WTC11 (cell line): ENCODE measurements around the gene RAET1E.

Source experiments
- CREB1 ChIP-seq: sonication (generic); formaldehyde crosslinking; IDR thresholded peaks from 2 replicates; pipeline ENCODE4 v1.8.0; 2023; ENCODE audit warnings: mild to moderate bottlenecking, missing genetic modification reagents
- GABPB1 ChIP-seq: sonication (generic); formaldehyde crosslinking; IDR thresholded peaks from 2 replicates; pipeline ENCODE4 v1.8.1; 2023; ENCODE audit warnings: mild to moderate bottlenecking, missing genetic modification reagents
- GTF2I ChIP-seq: fragments of 250-450 bp; sonication (Bioruptor Pico); conservative IDR thresholded peaks from 2 replicates; pipeline ENCODE4 v1.4.0; 2021; ENCODE audit warnings: mild to moderate bottlenecking
- NFYB ChIP-seq: sonication (generic); formaldehyde crosslinking; conservative IDR thresholded peaks from 2 replicates; pipeline ENCODE4 v1.8.0; 2022; ENCODE audit warnings: low read depth, missing genetic modification reagents
- SMAD3 ChIP-seq: sonication (generic); formaldehyde crosslinking; IDR thresholded peaks from 2 replicates; pipeline ENCODE4 v1.8.0; 2022; ENCODE audit warnings: missing genetic modification reagents, mild to moderate bottlenecking, borderline replicate concordance
- ZBTB21 ChIP-seq: sonication (generic); formaldehyde crosslinking; IDR thresholded peaks from 2 replicates; pipeline ENCODE4 v1.8.1; 2023; ENCODE audit warnings: mild to moderate bottlenecking, missing genetic modification reagents, borderline replicate concordance
- ZNF121 ChIP-seq: sonication (generic); formaldehyde crosslinking; IDR thresholded peaks from 2 replicates; pipeline ENCODE4 v1.8.0; 2023; ENCODE audit warnings: missing genetic modification reagents
- ZNF232 ChIP-seq: sonication (generic); formaldehyde crosslinking; IDR thresholded peaks from 2 replicates; pipeline ENCODE4 v1.8.0; 2022; ENCODE audit warnings: mild to moderate bottlenecking, missing genetic modification reagents
- TF ChIP-seq, protein P1 (sequence below): fragments of 200-600 bp; IDR thresholded peaks from 2 replicates; pipeline ENCODE4 v1.8.0; 2022; ENCODE audit warnings: antibody characterized with exemption
- TF ChIP-seq, protein P2 (sequence below): sonication (generic); formaldehyde crosslinking; IDR thresholded peaks from 2 replicates; pipeline ENCODE4 v1.8.0; 2022; ENCODE audit warnings: mild to moderate bottlenecking, missing genetic modification reagents
- TF ChIP-seq, protein P3 (sequence below): sonication (generic); formaldehyde crosslinking; IDR thresholded peaks from 2 replicates; pipeline ENCODE4 v1.8.1; 2023; ENCODE audit warnings: mild to moderate bottlenecking, missing genetic modification reagents

DNA sequence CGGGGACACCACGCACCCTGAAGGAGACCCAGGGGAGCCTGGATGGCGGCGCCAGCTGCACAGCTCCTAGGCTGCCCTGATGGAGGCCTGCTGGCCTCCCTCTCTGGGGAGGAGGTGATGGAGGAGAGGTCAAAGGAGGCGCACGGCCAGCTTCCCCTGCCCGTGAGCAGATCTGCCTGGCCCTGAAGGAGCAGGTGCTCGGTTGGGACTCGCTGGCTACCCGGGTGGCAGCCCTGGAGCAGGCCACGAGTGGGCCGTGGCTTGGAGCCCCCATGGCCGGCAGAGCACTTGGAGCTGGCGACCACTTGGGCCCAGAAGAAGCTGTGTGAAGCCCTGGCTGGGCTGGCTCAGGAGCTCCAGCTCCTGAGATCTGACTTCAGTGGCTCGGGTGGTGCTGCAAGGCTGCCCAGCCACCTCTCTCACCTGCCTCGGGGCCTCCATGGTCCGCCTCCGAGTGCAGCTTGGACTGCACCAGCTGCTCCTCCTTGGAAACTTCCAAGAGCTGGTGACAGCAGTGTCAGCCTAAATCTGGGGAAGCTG lies 7.5 kb upstream of the RAET1E start:
- TF ChIP-seq GABPB1 (no peak), NFYB (CRISPR knock-in tag) (no peak), ZNF121 (CRISPR knock-in tag) (no peak), GTF2I (no peak), SMAD3 (CRISPR knock-in tag) (no peak), ZBTB21 (CRISPR knock-in tag) (no peak), ZNF232 (CRISPR knock-in tag) (no peak), CREB1 (CRISPR knock-in tag) (no peak)
- TF ChIP-seq, protein P1, sequence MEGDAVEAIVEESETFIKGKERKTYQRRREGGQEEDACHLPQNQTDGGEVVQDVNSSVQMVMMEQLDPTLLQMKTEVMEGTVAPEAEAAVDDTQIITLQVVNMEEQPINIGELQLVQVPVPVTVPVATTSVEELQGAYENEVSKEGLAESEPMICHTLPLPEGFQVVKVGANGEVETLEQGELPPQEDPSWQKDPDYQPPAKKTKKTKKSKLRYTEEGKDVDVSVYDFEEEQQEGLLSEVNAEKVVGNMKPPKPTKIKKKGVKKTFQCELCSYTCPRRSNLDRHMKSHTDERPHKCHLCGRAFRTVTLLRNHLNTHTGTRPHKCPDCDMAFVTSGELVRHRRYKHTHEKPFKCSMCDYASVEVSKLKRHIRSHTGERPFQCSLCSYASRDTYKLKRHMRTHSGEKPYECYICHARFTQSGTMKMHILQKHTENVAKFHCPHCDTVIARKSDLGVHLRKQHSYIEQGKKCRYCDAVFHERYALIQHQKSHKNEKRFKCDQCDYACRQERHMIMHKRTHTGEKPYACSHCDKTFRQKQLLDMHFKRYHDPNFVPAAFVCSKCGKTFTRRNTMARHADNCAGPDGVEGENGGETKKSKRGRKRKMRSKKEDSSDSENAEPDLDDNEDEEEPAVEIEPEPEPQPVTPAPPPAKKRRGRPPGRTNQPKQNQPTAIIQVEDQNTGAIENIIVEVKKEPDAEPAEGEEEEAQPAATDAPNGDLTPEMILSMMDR, result no peak
- TF ChIP-seq, protein P2, sequence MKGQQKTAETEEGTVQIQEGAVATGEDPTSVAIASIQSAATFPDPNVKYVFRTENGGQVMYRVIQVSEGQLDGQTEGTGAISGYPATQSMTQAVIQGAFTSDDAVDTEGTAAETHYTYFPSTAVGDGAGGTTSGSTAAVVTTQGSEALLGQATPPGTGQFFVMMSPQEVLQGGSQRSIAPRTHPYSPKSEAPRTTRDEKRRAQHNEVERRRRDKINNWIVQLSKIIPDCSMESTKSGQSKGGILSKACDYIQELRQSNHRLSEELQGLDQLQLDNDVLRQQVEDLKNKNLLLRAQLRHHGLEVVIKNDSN (CRISPR knock-in tag), result no peak
- TF ChIP-seq, protein P3, sequence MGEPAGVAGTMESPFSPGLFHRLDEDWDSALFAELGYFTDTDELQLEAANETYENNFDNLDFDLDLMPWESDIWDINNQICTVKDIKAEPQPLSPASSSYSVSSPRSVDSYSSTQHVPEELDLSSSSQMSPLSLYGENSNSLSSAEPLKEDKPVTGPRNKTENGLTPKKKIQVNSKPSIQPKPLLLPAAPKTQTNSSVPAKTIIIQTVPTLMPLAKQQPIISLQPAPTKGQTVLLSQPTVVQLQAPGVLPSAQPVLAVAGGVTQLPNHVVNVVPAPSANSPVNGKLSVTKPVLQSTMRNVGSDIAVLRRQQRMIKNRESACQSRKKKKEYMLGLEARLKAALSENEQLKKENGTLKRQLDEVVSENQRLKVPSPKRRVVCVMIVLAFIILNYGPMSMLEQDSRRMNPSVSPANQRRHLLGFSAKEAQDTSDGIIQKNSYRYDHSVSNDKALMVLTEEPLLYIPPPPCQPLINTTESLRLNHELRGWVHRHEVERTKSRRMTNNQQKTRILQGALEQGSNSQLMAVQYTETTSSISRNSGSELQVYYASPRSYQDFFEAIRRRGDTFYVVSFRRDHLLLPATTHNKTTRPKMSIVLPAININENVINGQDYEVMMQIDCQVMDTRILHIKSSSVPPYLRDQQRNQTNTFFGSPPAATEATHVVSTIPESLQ (CRISPR knock-in tag), result no peak
